NCI-H2107 treated with DMSO at 0.1 percent for 48 hours (cell line): Measurements from ENCODE around the gene ANO10.
"Not testable (repeated sequence)": the region's sequence is repeated elsewhere in the genome, so short reads cannot be mapped to it uniquely, and the experiment has no call there.

ENCODE experiments used
- DNase-seq: peaks from one replicate; lab custom pipeline; 2025; ENCODE audit not compliant: unreplicated experiment; lab: John Stamatoyannopoulos, UW

The ANO10 gene

DNA sequence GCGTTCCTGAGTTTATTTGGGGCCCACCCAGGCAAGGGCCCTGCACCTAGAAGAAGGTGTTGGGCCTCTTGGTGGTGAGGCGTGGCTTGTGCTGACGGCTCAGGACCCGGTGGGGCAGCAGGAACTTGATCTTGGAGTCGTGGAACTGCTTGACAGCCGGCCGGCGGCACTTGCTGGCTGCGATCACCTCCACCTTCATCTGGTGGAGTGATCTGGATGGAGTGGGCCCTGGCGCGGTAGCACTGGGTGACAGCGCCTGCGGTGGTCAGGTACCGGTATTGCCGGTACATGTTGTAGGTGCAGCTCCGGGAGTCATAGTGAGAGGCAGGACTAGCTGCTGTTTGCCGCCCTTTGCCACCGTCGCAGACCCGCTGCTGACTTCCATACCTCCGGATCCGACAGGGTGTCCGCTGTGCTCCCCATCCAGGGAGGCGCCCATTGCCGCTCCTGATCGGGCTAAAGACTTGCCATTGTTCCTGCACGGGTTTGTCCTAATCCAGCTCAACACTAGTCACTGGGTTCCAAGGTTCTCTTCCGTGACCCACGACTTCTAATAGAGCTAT lies 136.8 kb downstream of the ANO10 start:
- no peak for DNase-seq

GRCh38 chr3:43481375-43481774 lies 140.4 kb downstream of the ANO10 start:
- DNase-seq: no peak

DNA sequence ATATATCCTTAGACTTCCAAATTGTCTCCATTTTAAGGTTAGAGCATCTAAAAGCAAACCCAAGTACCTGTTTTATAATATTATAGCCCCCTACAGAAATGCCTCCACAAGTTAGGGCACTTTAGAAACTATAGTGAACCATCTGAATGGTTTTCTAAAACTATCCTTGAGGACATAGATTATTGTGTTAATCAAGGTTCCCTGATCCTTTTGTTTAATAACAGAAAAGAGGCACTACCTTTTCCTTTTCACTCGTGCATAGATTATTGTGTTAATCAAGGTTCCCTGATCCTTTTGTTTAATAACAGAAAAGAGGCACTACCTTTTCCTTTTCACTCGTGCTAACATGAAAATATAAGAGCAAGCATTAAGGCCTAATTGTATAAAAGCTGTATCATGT lies 143.0 kb downstream of the ANO10 start:
- DNase-seq: not testable (repeated sequence)

DNA sequence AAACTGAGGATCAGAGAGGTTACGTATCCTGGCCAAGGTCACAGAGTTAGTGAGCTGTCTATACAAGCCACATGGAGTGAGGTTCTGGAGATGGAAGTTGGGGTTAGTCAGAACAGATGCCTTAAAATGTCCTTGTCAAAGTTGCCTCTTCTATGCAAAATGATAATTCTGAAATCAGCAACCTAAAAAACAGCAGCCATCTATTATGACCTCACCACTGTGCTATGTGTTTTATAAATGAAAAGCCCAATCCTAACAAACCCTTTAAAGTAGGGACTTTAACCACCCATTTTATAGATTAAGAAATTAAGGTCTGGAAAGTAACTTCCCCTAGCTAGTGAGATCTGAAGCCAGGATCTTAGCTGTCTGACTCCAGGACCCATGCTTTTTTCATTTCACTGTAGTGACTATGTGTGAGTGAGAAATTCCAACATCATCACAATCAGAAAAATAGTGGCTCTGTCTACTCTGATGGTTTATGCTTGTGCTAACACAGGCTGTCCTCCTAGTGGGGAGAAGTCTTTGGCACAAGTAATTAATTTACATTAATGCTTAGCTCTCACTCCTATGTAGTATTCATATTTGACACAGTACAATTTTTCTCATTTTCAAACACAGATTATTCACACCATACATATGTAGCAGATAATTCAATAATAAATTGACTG lies 143.6 kb downstream of the ANO10 start:
- no peak for DNase-seq

DNA sequence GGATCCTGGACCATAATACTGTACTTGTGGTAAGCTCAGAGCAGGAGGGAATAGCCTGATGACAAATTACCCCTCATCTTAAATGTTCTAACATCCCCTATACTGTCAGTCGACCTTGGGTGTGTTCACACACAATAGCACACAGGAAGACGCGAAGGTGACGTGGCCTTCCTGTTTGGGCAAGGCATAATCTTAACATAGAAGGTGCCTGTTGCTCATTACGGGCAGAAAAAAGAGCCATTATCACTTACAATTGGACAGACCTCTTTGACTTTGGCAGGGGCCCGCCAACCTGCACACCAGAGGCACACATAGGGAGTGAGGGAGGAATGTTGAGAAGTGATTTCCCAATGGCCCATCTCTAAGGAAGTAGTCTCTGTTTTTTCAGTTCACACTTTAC lies 144.2 kb downstream of the ANO10 start:
- DNase-seq: no peak

DNA sequence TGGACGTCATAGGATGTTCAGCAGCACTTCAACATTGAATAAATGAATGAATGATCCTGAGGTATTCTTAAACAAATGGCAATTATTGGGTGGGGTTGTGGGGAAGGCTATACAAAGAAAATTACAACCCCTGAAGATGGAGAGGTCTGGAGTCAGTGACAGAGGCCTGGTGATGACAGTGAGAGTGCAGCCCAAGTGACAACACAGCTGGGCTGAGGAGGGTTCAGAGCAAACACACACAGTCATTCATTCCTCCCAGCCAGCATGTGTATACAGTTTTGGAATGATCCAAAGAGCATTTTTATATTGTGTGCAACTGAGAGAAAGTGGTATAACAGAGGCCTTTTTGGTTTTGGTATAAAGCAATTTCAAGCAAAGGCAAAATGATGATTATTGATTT lies 148.1 kb downstream of the ANO10 start:
- no peak for DNase-seq

- no peak for DNase-seq
These were observed 148.6 kb downstream of the ANO10 start for GRCh38 chr3:43473244-43473643.

GRCh38 chr3:43468133-43468532 lies 153.7 kb downstream of the ANO10 start:
- DNase-seq: no peak

DNA sequence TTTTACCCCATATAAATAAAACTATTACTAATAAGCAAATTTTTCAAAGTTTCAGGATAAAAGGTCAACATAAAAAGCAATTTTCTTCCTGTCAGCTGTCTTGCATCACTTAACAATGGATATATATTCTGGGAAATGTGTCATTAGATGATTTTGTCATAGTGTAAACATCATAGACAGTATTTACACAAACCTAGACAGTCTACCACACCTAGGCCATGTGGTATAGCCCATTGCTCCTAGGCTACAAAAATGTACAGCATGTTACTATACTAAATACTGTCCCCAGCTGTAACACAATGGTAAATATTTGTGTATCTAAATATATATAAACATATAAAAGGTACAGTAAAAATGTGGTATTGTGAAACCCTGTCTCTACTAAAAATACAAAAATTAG lies 156.7 kb downstream of the ANO10 start:
- no peak for DNase-seq

DNA sequence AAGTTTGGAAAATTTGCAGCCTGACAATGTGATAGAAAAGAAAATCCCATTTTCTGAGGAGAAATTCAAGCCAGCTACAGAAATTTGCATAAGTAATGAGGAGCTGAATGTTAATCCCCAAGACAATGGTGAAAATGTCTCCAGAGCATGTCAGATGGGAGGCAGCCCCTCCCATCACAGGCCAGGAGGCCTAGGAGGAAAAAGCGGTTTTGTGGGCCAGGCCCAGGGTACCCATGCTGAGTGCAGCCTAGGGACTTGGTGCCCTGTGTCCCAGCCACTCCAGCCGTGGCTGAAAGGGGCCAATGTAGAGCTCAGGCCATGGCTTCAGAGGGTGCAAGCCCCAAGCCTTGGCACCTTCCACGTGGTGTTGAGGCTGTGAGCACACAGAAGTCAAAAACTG lies 159.2 kb downstream of the ANO10 start:
- DNase-seq: not testable (repeated sequence)

- no peak for DNase-seq
These were observed 160.5 kb downstream of the ANO10 start for GRCh38 chr3:43461345-43461744.

DNA sequence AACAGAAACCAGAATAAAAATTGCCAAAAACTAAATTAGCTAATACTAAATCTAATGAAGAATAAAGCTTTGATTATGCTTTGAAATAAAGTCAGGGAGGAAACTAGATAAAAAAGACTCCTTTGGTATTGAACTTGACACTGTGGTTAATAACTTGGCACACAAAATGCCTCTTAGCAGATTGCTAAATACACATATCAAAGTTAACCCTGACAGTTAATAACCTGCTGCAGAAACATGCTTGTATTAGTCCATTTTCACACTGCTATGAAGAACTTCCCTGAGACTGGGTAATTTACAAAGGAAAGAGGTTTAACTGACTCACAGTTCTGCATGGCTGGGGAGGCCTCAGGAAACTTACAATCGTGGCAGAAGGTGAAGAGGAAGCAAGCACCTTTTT lies 164.8 kb downstream of the ANO10 start:
- not testable (repeated sequence) for DNase-seq

DNA sequence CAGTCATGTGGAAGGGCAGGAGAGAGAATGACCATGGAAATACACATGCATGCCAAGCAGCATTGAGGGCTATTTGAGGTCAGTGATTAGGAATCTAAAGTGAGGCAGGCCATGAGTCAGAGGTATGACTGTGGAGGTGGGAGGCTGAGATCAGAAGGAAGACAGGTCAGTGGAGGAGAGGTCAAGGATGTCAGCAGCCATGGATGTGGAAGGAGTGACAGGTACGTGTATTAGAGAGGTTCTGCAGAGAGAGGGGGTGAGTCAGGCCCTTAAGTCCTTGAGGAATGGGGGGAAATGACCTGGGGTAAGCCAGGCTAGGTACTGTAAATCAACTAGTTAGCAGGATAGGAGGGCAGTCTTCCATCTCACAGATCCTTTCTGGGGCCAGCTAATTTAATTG lies 166.6 kb downstream of the ANO10 start:
- DNase-seq: no peak

DNA sequence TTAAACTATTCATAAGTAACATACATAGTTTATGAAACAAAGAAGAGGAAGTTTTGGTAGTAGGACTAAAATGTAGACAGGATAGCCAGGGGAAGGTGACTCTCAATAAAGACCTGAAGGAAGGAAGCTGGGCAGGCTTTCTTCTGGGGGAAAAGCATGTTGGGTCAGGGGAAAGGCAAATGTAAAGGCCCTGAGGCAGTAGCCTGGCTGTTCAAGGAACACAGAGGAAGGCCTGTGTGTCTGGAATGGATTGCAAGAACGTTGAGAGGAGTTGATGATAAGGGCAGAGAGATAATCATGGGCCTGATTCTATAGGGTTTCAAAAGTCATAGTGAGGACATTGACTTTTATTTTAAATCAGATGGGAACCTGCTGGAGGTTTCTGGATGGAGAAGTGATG lies 167.8 kb downstream of the ANO10 start:
- no peak for DNase-seq

DNA sequence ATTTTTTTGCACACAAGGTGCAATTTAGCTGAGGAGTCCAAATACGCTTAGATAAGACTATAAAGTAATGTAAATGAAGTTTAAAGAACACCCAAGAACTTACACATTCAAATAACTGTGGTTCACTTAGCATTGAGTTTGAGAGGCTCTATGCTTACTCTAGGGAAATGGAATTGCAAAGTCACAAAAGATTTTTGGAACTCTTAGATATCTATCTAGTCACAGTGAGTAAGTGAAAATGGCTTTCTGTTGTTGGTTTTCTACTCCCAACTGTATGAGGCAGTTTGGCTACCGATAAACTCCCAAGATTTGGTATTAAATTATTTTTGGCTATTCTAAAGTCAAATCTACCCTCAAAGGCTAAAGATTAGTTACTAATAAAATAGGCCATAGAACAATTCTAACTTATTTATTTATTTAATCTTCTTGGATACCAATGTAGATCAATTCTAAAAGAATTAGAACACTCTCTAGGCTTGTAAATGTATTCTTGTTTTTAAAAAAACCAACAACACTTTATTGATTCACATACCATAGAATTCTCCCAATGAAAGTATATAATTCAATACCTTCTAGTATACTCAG lies 170.0 kb downstream of the ANO10 start:
- no peak for DNase-seq

- DNase-seq: no peak
These were observed 173.7 kb downstream of the ANO10 start for GRCh38 chr3:43448098-43448497.

GRCh38 chr3:43445820-43446219 lies 176.0 kb downstream of the ANO10 start:
- no peak for DNase-seq

DNA sequence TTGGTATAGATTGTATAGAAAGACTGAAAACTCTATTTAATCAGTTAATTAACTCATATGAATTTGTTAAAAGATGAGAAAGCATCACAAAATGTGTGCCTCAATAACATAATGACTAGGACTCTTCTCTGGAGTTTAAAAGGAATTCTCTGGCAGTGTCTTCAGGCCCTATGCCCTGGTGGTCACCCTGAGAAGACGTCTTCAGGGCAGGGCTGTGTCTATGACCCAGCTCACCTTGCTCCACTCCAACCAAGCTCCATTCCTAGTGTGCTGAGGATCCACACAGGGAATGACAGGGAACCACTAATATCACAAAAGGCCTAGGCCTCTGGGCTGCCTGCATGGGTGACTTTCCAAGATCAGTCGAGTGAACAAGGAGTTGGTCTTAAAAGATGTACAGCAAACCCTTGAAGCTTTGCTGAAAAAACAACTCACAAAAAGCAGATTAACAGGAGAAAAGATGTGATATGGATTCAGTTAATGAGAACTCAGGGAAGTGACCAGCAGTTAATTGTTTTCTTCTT lies 178.9 kb downstream of the ANO10 start:
- no peak for DNase-seq

- no peak for DNase-seq
These were observed 185.2 kb downstream of the ANO10 start for GRCh38 chr3:43436507-43437140.

DNA sequence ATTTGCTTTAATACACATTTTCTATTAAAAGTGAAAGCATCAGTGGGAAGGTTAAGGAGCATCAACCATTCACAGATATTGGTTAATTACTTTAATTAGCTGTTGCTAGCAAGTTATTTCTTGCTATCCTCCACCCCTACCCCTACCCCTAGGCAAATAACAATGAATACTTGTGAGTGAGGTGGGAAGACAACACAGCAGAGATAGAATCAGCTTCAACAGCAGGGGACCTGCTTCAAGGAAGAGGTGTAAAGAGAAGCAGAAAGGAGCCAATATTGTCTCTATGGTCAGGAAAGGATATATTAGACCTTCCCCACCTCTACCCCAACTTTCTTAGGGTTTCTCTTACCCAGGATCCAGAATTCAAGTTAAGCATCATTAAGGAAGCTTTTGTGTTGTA lies 186.1 kb downstream of the ANO10 start:
- DNase-seq: no peak

GRCh38 chr3:43434431-43434830 lies 187.4 kb downstream of the ANO10 start:
- DNase-seq: no peak

DNA sequence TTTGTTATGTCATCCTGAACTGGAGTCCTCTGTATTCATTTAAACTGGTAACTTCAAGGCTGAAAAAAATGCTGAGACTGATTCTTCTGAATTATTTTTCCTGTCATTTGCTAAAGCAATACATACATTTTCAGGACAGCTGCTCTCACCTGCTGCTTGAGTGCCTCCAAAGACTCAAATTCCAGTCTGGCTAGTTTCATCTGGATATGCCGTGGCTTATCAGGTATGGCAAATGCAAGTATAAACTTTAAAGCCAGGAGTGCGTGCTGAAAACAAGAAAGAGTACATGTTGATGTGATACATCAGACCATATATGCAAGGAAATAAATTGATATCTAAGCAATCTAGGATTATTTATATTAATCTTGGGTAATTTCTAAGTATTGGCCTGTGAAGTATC lies 189.3 kb downstream of the ANO10 start:
- DNase-seq: peak; percentile 12
